Measurements from ENCODE around the gene COA6.
A peak's percentile ranks its signal among the peaks of the same experiment; 100 is the strongest.
"Not testable (repeated sequence)": the region's sequence is repeated elsewhere in the genome, so short reads cannot be mapped to it uniquely, and the experiment has no call there.

COA6 gene

DNA sequence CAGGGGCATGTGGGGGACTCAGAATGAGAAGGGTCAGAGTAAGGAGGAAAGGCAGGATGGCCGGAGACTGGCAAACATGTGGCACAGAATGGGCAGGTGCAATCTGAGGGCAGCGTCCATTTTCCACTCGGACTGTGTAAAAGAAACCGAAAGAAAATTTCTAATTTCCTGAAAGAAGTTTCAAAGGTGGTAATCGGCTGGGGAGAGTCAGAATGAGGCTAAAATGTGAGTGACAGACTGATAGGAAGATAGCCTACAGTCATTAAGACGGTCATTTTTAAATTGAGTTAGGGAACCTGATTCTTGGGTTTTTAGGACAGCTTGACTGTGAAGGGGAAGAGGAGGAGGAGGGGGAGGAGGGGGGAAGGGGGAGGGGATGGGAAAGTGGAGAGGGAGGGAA lies 23.6 kb downstream of the COA6 start:
- H3K27me3 ChIP-seq (replicated peaks; ENCODE audit: insufficient read depth, low read length): no peaks in the 10 kb centered on the region
- H3F3A ChIP-seq (ENCODE audit: insufficient read depth, low read length): peaks cover 20% of the 10 kb centered on the region
- TF ChIP-seq, protein P1, sequence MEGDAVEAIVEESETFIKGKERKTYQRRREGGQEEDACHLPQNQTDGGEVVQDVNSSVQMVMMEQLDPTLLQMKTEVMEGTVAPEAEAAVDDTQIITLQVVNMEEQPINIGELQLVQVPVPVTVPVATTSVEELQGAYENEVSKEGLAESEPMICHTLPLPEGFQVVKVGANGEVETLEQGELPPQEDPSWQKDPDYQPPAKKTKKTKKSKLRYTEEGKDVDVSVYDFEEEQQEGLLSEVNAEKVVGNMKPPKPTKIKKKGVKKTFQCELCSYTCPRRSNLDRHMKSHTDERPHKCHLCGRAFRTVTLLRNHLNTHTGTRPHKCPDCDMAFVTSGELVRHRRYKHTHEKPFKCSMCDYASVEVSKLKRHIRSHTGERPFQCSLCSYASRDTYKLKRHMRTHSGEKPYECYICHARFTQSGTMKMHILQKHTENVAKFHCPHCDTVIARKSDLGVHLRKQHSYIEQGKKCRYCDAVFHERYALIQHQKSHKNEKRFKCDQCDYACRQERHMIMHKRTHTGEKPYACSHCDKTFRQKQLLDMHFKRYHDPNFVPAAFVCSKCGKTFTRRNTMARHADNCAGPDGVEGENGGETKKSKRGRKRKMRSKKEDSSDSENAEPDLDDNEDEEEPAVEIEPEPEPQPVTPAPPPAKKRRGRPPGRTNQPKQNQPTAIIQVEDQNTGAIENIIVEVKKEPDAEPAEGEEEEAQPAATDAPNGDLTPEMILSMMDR (IDR thresholded peaks at IDR 0.05; ENCODE audit: low read length): no peak
- no peak for TF ChIP-seq EZH2 (optimal IDR thresholded peaks at IDR 0.05; ENCODE audit: low read depth, low read length)
- no peak for TF ChIP-seq EZH2phosphoT487 (IDR thresholded peaks at IDR 0.05; ENCODE audit: low read length)
- peak overlapping the region; percentile 25; the same call in 1 of the 2 replicates for H3K4me3 ChIP-seq (ENCODE audit: low read length)
- no peaks in the 10 kb centered on the region for H3K36me3 ChIP-seq (replicated peaks; ENCODE audit: insufficient read depth, low read length)
- H3K4me1 ChIP-seq (ENCODE audit: low read length): peaks cover 18% of the 10 kb centered on the region
- H2AFZ ChIP-seq (ENCODE audit: low read length): peak overlapping the region; percentile 82
- H4K20me1 ChIP-seq (ENCODE audit: insufficient read depth, low read length): no peaks in the 10 kb centered on the region
- peak overlapping the region; percentile 65 for H3K4me2 ChIP-seq (ENCODE audit: low read depth, low read length)
- H3K9me3 ChIP-seq (replicated peaks; ENCODE audit: insufficient read depth, low read length): no peaks in the 10 kb centered on the region
- no peaks in the 10 kb centered on the region for H3K79me2 ChIP-seq (ENCODE audit: low read length)
- H3K9ac ChIP-seq (ENCODE audit: low read length): peak overlapping the region; percentile 28
- peak; percentile 80 for DNase-seq
- no peaks in the 10 kb centered on the region for H3K9me2 ChIP-seq (replicated peaks; ENCODE audit: insufficient read depth, low read length)
- peak overlapping the region; percentile 43; the same call in 1 of the 2 replicates for H3K27ac ChIP-seq (ENCODE audit: low read length)

DNA sequence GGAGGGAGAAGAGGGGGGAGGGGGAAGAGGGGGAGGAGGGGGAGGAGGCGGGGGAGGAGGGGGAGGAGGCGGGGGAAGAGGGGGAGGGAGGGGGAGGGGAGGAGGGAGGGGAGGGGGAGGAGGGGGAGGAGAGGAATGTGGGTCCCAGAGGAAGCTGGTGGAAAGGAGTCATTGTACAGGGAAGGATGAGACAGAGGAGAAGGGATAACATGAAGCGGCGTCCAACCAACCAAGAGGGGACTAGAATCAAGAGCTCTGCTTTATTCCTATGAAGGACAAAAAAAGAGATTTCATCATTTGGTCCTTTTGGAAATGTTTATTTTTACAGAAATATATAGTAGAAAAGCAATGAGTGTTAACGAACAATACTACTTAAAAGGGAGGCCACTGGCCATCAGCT lies 24.5 kb downstream of the COA6 start:
- TF ChIP-seq EZH2 (optimal IDR thresholded peaks at IDR 0.05; ENCODE audit: low read depth, low read length) (no peak), EZH2phosphoT487 (IDR thresholded peaks at IDR 0.05; ENCODE audit: low read length) (no peak)

DNA sequence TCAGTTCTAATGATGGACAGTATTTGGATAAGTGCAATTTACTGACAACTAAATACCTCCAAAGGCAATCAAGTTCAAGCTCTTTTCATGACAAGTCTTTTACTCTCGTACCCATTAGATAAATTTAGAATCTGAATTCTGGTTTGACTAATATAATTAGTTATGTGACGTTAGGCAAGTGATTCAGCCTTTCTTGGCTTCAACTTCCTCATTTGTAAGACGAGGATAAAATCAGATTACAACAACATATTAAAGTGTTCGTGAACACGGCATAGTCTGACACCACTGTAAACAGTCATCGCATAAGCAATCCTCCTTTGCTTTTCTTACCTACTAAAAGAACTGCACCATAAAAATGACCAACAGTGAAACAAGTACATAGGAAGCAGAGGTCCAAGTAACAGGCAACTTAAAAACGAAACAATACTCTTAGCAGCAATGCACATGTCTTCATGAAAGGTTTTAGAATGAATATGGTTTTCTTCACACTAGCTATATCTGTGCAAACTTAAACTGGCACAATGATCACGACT lies 25.7 kb downstream of the COA6 start:
- Histone ChIP-seq H3K79me2 (ENCODE audit: low read length) (no peaks in the 10 kb centered on the region), H4K20me1 (ENCODE audit: insufficient read depth, low read length) (no peaks in the 10 kb centered on the region), H3K36me3 (replicated peaks; ENCODE audit: insufficient read depth, low read length) (no peaks in the 10 kb centered on the region), H3K9me2 (replicated peaks; ENCODE audit: insufficient read depth, low read length) (no peaks in the 10 kb centered on the region), H3F3A (ENCODE audit: insufficient read depth, low read length) (peaks cover 20% of the 10 kb centered on the region), H3K27me3 (replicated peaks; ENCODE audit: insufficient read depth, low read length) (no peaks in the 10 kb centered on the region), H3K4me1 (ENCODE audit: low read length) (peaks cover 18% of the 10 kb centered on the region), H3K9ac (ENCODE audit: low read length) (no peak overlapping the region), H3K9me3 (replicated peaks; ENCODE audit: insufficient read depth, low read length) (no peaks in the 10 kb centered on the region), H3K27ac (ENCODE audit: low read length) (peak overlapping the region; percentile 6; the same call in 1 of the 2 replicates), H2AFZ (ENCODE audit: low read length) (no peak overlapping the region), H3K4me2 (ENCODE audit: low read depth, low read length) (peak overlapping the region; percentile 10; the same call in 1 of the 2 replicates), H3K4me3 (ENCODE audit: low read length) (peak overlapping the region; percentile 9; the same call in 1 of the 2 replicates)
- TF ChIP-seq EZH2phosphoT487 (IDR thresholded peaks at IDR 0.05; ENCODE audit: low read length) (no peak), EZH2 (optimal IDR thresholded peaks at IDR 0.05; ENCODE audit: low read depth, low read length) (no peak)
- TF ChIP-seq, protein P1 (IDR thresholded peaks at IDR 0.05; ENCODE audit: low read length): no peak
- DNase-seq: peak; percentile 11

More for the DNA sequence above, 24.5 kb downstream of the COA6 start:
- Histone ChIP-seq H3K27me3 (replicated peaks; ENCODE audit: insufficient read depth, low read length) (no peaks in the 10 kb centered on the region), H3K9me3 (replicated peaks; ENCODE audit: insufficient read depth, low read length) (no peaks in the 10 kb centered on the region), H3K4me2 (ENCODE audit: low read depth, low read length) (0 out of 2 replicates have a peak overlapping the region, but pooled peaks have one; percentile 7), H2AFZ (ENCODE audit: low read length) (no peak overlapping the region), H3K9me2 (replicated peaks; ENCODE audit: insufficient read depth, low read length) (no peaks in the 10 kb centered on the region), H3K27ac (ENCODE audit: low read length) (no peak overlapping the region), H3K4me1 (ENCODE audit: low read length) (peaks cover 18% of the 10 kb centered on the region), H3F3A (ENCODE audit: insufficient read depth, low read length) (peaks cover 20% of the 10 kb centered on the region), H3K9ac (ENCODE audit: low read length) (no peak overlapping the region), H3K79me2 (ENCODE audit: low read length) (no peaks in the 10 kb centered on the region), H3K36me3 (replicated peaks; ENCODE audit: insufficient read depth, low read length) (no peaks in the 10 kb centered on the region), H3K4me3 (ENCODE audit: low read length) (no peak overlapping the region), H4K20me1 (ENCODE audit: insufficient read depth, low read length) (no peaks in the 10 kb centered on the region)
- DNase-seq: no peak

DNA sequence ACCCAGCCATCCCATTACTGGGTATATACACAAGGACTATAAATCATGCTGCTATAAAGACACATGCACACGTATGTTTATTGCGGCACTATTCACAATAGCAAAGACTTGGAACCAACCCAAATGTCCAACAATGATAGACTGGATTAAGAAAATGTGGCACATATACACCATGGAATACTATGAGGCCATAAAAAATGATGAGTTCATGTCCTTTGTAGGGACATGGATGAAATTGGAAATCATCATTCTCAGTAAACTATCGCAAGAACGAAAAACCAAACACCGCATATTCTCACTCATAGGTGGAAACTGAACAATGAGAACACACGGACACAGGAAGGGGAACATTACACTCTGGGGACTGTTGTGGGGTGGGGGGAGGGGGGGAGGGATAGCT lies 26.3 kb downstream of the COA6 start:
- H3K27me3 ChIP-seq (replicated peaks; ENCODE audit: insufficient read depth, low read length); H3K36me3 ChIP-seq (replicated peaks; ENCODE audit: insufficient read depth, low read length); H3K9ac ChIP-seq (ENCODE audit: low read length); H3K27ac ChIP-seq (ENCODE audit: low read length); H3K4me2 ChIP-seq (ENCODE audit: low read depth, low read length); H2AFZ ChIP-seq (ENCODE audit: low read length); H3K9me3 ChIP-seq (replicated peaks; ENCODE audit: insufficient read depth, low read length); H3K9me2 ChIP-seq (replicated peaks; ENCODE audit: insufficient read depth, low read length); H4K20me1 ChIP-seq (ENCODE audit: insufficient read depth, low read length); DNase-seq; H3K4me3 ChIP-seq (ENCODE audit: low read length); H3K79me2 ChIP-seq (ENCODE audit: low read length): not testable (repeated sequence)
- Histone ChIP-seq H3F3A (ENCODE audit: insufficient read depth, low read length) (peaks cover 20% of the 10 kb centered on the region), H3K4me1 (ENCODE audit: low read length) (peaks cover 18% of the 10 kb centered on the region)
